ENCODE results near the gene OR6K2.

Gene OR6K2

DNA sequence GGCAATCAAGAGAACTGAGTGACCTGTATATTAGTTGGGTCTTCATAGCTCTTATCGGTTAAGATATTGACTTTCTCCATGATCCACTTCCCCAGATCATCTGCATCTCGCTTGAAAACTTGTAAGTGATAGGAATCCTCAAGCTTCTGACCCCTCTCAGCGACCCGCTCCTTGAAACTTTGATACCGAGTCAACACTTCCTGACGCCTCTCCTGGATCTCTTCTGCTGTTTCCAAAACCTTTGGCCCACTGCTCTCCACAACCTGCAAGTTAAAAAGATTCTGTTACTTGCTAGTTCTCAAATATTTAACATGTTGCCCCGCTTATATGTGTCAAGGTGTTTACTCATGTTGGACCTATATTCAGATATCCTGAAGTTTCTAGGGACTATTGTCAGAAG is 15.4 kb downstream of the OR6K2 start:
- no peak for DNase-seq (ENCODE audit: low spot score)

DNA sequence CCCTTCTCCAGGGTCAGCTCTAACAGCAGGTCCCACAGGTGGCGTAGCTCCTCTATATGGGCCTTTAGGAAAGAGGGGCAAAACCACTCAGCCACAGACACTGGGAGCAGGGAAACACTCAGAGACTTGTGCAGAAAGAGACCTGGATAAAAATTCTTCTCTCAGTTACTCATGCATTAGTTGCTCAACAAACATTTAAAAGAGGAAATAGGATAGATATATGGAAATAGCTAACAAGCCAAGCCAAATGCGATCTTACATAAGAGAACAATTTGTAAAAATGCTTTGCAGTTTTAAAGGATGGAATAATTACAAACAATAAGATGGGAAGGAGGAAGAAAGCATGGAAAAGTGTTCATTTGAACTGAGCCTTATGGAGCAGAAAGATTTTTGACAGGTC is 18.8 kb downstream of the OR6K2 start:
- DNase-seq (ENCODE audit: low spot score): no peak

DNA sequence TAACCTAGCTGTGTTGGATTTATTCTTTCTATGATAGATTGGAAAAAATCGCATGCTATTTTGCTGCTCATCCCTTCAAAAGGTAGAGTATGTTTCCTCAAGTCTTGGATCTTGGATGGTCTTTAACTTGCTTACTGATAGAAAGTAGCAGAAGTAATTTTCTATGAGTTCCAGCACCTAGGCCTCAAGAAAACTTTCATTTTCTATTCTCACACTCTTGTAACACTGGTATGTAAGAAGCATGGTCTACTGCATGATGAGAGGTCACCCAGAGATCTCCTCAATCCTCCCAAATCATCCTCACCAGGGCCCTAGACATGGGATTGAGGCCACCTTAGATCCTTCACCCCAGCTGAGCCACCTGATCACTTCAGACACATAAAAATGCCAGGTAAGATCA is 21.2 kb downstream of the OR6K2 start:
- no peak for DNase-seq (ENCODE audit: low spot score)

DNA sequence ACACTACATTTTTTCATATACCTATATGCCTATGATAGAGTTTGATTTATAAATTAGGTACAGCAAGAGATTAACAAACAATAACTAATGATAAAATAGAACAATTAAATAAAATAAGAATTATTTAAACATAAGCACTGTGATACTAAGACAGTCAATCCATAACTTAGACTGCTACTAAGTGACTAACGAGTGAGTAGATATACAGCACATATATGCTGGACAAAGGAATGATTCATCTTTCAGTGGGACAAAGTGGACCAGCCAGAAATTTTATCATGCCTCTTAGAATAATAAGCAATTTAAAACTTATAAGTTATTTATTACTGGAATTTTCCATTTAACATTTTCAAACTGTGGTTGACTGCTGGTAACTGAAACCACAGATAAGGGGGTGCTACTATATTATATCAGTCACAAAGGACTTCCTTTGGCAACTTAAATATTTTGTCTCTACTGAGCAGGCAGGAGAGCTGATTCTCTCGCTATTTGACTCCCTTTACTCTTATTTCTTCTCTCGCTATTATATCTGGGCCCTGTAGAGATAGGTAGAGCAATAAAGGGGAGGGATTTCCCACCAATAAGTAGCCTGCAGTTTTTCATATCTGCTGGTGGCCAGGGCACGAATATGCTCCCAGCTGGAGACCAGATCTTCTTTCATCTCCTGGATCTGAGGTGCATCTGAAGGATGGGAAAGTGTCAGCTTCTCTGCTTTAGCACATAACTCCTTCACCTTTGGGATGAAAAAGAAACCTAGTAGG is 24.7 kb downstream of the OR6K2 start:
- no peak for DNase-seq (ENCODE audit: low spot score)

DNA sequence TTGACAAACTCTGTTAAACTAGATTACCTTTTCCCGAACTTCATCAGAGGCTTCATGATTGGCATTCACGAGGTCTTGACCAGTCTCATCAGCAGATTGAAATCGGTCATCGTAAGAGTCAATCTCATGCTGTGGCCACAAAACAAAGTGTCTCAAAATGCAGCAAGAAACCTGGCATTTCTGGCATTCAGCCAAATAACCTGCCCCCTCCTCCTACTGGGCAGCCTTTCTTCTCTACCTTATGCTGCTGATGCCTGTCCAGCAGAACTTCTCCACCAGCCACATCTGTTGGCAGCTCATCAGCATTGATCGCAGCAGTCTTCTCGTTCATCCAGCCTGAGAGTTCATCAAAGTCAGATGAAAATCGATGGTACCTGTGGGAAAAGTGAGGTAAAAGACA is 26.1 kb downstream of the OR6K2 start:
- DNase-seq (ENCODE audit: low spot score): no peak

DNA sequence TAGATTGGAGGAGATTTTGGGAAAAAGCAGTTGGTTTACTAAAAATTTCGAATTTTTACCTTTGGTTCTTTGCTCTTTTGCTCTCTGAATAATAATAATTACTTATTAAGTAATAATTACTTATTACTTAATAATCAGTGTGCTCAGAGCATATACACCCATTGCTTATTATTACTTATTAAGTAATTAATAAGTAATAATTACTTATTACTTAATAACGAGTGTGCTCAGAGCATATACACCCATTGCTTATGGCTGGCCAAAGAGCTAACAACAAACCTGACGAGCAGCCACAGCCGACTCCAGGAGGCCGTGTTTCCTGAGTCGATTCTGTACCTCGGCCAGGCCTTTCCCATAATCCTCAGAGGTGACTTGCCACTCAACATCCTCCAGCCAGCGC is 34.4 kb downstream of the OR6K2 start:
- DNase-seq (ENCODE audit: low spot score): no peak

DNA sequence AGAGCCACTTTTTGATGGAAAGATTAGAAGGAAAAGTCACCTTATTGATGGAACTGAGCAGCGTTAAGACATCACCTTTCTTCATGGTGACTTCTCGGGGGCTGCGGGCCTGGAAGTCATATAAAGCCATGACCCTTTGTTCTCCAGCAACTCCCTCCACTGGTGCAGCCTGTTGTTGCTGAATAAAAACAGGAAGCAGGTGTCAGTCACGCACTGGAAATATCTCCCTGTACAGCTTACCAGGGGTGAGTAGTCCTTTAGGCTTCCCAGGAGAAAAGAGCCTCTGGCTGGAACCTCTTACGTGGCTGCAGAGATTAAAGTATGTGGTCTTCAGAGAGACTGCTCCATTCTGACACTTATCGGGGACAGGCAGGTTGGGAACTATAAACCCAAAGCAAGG is 45.9 kb downstream of the OR6K2 start:
- no peak for DNase-seq (ENCODE audit: low spot score)

DNA sequence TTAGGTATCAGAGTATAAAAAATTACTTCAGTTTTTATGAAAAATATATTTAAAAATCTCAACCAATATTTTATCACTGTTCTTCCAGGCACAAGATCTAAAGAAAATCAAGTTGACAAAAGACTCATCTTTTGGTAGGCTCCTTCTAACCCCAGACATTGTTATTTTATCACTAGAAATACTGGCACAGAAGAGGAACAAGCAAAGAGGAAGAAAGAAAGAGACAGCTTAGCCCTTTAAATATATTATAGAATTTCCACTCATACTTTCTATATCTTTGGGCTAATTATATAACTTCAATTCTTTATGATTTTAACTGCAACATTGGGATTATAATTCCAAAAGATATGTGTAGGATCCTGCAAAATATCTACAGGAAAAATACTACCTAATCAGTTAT is 46.4 kb downstream of the OR6K2 start:
- DNase-seq (ENCODE audit: low spot score): no peak

DNA sequence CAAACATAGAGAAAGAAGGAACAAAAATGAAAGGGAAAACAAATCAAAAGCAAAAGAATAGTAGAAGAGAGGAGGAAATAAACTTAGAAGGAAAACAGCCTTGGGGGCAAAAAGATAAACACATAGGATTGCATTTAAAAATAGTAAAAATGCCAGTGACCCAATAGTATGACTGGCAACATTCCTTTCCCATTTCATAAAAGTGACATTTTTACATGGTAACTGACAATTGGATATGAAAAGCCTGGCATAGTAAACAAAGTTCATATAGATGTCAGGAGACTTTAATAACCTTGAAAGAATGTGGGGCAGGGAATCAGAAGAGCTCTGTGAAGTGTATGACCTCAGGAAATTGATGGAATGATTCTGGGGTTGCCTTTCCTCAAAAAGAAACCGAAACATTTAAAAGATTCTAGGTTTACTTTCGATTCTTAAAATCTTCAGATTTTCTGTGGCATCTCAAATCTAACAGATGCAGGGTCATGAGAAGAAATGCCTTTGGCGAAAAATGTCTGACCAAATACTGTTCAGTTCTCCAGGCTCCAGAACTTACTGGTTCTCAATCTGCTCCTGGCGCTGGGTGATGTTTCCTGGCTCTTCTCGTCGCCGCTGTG is 47.6 kb downstream of the OR6K2 start:
- DNase-seq (ENCODE audit: low spot score): peak; percentile 6

All from GM03348 (cell line).